ENCODE measurements around the gene CIC.
A peak's percentile ranks its signal among the peaks of the same experiment; 100 is the strongest.
"Not testable (repeated sequence)": the region's sequence is repeated elsewhere in the genome, so short reads cannot be mapped to it uniquely, and the experiment has no call there.

CIC gene

GRCh38 chr19:42315024-42315423 is 46.0 kb downstream of the CIC start:
- DNase-seq = no peak

GRCh38 chr19:42316223-42317211 is 47.5 kb downstream of the CIC start:
- no peak for DNase-seq

- DNase-seq = no peak
Observed at GRCh38 chr19:42317535-42317934, 48.5 kb downstream of the CIC start.

GRCh38 chr19:42322305-42322704 is 53.3 kb downstream of the CIC start:
- no peak for DNase-seq

- DNase-seq = no peak
Observed at GRCh38 chr19:42323473-42323851, 54.4 kb downstream of the CIC start.

GRCh38 chr19:42323852-42324654 is 55.0 kb downstream of the CIC start:
- no peak for DNase-seq

- DNase-seq = no peak
Observed at GRCh38 chr19:42324655-42325307, 55.7 kb downstream of the CIC start.

GRCh38 chr19:42325308-42325895 is 56.4 kb downstream of the CIC start, which contains the start of gene MEGF8:
TSS of gene MEGF8 (plus strand) at chr19:42325635. CDS start at chr19:42326244, 609 bp downstream.
- peak; percentile 98 for DNase-seq

GRCh38 chr19:42325896-42326771 is 57.1 kb downstream of the CIC start:
- no peak for DNase-seq

GRCh38 chr19:42326969-42327368 is 57.9 kb downstream of the CIC start:
- DNase-seq = no peak

GRCh38 chr19:42327381-42327780 is 58.3 kb downstream of the CIC start:
- no peak for DNase-seq

- no peak for DNase-seq
Observed at GRCh38 chr19:42328106-42328505, 59.1 kb downstream of the CIC start.

GRCh38 chr19:42328854-42329253 is 59.8 kb downstream of the CIC start:
- DNase-seq = no peak

GRCh38 chr19:42330241-42330711 is 61.2 kb downstream of the CIC start:
- DNase-seq = peak; percentile 87

GRCh38 chr19:42331333-42331732 is 62.3 kb downstream of the CIC start:
- DNase-seq = not testable (repeated sequence)

GRCh38 chr19:42332059-42332458 is 63.0 kb downstream of the CIC start:
- no peak for DNase-seq

GRCh38 chr19:42333018-42333417 is 64.0 kb downstream of the CIC start:
- no peak for DNase-seq

- no peak for DNase-seq
Observed at GRCh38 chr19:42333975-42334696, 65.1 kb downstream of the CIC start.

GRCh38 chr19:42334697-42335373 is 65.8 kb downstream of the CIC start:
- DNase-seq = no peak

- DNase-seq = no peak
Observed at GRCh38 chr19:42335374-42335936, 66.4 kb downstream of the CIC start.
